ENCODE measurements around the gene GPR158.
"Not testable (repeated sequence)": the region's sequence is repeated elsewhere in the genome, so short reads cannot be mapped to it uniquely, and the experiment has no call there.

Gene GPR158, protein sequence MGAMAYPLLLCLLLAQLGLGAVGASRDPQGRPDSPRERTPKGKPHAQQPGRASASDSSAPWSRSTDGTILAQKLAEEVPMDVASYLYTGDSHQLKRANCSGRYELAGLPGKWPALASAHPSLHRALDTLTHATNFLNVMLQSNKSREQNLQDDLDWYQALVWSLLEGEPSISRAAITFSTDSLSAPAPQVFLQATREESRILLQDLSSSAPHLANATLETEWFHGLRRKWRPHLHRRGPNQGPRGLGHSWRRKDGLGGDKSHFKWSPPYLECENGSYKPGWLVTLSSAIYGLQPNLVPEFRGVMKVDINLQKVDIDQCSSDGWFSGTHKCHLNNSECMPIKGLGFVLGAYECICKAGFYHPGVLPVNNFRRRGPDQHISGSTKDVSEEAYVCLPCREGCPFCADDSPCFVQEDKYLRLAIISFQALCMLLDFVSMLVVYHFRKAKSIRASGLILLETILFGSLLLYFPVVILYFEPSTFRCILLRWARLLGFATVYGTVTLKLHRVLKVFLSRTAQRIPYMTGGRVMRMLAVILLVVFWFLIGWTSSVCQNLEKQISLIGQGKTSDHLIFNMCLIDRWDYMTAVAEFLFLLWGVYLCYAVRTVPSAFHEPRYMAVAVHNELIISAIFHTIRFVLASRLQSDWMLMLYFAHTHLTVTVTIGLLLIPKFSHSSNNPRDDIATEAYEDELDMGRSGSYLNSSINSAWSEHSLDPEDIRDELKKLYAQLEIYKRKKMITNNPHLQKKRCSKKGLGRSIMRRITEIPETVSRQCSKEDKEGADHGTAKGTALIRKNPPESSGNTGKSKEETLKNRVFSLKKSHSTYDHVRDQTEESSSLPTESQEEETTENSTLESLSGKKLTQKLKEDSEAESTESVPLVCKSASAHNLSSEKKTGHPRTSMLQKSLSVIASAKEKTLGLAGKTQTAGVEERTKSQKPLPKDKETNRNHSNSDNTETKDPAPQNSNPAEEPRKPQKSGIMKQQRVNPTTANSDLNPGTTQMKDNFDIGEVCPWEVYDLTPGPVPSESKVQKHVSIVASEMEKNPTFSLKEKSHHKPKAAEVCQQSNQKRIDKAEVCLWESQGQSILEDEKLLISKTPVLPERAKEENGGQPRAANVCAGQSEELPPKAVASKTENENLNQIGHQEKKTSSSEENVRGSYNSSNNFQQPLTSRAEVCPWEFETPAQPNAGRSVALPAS (N-terminal part only)

DNA sequence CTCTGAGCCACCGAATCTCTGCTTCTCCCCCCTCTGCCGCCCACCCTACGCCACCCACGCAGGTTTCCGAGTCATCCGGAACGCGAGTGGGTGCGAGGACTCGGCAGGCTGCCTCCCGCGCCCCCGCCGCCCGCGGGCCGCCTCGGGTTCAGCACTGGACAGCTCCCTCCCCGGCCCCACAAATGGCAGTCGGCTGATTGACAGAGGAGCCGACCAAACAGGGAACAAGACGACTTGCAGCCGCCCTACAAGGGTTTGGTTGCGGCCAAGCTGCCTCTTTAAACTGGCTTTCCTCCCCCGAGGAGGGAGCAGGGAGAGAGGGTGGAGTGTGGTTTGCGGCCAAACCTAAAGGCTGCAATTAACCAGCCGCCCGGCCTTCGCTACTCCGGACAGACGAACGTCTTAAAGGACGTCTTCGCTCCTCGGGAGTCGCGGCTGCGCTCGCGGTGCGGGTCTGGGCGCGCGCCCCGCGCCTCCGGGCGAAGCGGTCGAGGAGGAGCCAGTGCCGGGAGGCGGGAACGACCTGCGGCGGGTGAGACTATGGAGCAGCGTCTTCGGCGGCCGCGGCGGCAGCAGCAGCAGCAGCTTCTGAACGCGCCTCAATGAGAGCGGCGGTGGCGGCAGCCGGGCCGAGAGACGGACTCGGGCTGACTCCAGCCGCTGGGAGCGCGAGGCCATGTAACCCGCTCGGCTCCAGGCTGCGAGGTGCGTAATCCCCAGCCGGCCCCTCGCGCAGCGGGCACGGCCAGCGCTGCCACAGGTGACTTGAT is at the start of gene GPR158:
GPR158 (plus strand) TSS at position 541 of the 770 bp plus-strand sequence. CDS start 420 bp downstream, outside the sequence.
- peak; percentile 97 for DNase-seq (ENCODE audit: low spot score)

DNA sequence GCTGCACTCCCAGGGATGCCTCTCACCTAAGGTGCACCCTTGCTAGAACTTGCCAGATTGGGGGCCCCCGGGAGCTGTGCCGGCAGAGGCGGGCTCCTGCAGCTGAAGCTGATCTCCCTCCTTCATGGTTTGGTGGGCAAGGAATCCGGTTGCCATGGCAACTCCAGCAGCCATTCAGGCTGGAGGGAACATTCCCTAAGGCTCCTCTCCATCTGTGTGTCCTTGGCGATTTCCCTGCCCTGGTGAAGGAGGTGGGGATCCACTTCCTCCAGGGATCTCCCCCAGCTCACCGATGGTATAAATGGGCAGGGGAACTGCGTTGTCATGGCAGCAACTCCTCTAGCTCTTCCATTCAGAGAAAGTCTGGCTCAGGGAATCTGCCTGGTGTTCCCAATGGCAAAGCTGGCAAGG is 49.6 kb upstream of the GPR158 start:
- DNase-seq (ENCODE audit: low spot score): peak; percentile 59

DNA sequence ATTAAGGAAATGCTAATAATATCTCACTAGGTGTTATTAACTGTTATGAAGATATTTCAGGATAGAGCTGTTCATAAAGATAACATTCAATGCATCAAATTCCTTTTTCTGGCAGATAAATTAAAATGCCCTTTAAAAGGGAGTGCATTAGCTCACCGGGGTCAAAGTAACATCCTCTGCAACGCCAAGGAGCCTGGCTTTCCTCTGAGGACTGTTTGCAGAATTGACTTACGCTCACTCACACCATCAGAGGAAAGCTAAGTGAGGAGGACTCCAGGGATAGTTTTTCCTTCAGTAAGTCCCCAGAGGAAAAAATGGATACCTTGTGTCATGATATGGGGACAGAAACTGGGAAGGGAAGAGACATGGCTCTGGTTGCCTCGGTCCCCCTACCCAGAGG is 45.2 kb upstream of the GPR158 start:
- DNase-seq (ENCODE audit: low spot score): no peak

DNA sequence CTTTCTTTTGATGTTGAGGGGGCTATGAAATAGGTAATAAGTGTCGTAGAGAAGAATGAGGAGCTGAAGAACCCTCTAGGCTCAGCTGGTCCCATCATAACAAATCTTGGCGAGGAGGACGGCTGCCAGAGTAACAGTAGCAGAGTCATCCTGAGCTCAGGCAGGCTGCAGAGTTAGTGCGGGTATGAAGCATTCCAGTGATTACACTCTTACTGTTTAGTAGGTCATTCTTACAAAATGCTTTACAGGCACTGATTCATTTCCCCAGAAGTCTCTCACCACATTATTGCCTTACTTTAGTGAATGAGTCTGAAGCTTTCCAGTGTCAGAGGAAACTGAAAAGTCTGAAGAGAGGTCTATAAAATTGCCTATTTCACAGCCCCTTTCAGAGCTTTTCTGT is 43.9 kb upstream of the GPR158 start:
- DNase-seq (ENCODE audit: low spot score): no peak

DNA sequence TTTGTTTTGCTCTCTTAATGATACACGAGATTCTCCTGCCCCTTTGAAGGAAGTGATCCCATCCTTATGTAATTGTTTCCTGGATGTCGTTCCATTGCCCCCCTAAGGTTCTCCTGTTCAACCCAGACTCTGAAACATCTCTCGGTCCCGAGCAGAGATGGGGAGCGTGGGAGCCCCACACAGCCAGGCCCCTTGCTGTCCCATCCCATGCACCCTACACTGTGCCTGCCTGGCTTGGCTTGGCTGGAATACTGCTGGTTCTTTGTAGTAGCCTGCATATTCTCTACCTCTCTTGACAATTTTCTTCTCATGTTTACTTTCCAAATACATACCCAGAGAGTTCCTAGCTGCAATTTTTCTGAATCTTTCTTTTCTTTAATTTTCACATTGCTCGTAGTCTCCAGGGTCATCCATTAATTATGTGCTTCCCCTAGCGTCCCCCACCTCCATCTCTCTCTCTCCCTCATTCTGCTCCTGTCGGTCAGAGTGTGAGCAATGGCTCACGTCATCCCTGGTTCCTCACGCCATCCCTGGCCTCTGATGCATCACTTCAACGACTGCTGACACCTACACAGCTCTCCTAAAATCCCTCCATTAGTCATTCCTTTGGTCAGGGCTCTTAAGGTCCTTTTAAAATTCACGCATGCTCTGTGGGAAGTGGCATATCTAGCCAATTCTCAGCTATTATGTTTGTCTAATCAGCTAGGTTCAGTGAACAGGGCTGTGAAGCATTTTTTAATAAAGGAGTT is 32.5 kb upstream of the GPR158 start:
- no peak for DNase-seq (ENCODE audit: low spot score)

DNA sequence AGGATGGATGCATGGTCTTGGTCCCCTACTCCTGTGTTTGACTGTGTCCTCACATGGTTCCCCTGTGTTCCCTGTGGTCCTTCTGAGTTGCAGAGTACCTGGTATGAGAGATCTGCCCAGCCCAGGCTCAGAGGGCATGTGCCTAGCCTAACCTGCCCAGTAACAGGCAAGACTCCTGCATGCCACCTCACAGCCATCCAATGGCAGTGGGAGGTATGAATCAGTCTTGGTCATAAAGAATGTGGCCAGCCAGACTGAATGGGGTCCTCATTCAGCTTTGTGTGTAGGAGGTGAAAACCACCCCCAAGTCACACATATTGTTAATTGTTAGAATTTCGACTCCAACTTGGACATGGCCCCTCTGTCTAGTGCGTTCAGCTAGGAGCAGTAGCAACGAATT is 17.2 kb upstream of the GPR158 start:
- no peak for DNase-seq (ENCODE audit: low spot score)

DNA sequence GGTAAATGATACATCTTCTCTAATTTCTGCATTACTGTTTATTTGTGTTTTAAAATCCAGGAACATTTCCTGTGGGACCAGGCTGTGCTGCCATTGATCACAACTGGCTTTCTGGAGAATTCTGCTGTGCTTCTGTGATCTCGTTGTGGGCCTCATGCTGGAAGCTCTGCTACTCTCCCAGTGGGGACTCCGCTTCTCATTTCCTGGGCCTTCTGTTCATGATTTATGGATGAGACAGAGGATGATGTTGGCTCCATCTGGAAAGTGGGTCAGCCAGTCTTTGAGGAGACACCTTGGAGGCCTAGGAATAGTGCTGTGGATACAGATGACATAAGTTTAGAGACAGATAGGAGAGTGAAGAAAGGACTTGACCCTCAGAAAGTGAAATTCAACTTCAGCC is 15.2 kb upstream of the GPR158 start:
- DNase-seq (ENCODE audit: low spot score): peak; percentile 78

DNA sequence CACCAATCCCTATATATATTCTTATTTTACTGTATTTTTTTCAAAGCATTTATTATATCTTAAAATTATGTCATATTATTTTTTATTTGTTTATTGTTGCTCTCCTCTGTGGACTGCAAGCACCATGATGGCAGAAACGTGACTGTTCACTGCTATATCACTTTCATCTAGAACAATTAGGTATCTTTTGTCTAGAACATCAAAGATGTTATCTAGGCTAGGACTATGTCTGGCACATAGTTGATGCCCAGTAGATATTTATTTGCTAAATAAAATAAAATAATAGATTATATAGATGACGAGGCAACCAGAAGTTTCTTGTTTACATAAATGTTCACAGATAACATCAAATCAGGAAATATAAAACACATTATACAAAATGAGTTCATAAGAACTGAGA is 12.4 kb upstream of the GPR158 start:
- no peak for DNase-seq (ENCODE audit: low spot score)

DNA sequence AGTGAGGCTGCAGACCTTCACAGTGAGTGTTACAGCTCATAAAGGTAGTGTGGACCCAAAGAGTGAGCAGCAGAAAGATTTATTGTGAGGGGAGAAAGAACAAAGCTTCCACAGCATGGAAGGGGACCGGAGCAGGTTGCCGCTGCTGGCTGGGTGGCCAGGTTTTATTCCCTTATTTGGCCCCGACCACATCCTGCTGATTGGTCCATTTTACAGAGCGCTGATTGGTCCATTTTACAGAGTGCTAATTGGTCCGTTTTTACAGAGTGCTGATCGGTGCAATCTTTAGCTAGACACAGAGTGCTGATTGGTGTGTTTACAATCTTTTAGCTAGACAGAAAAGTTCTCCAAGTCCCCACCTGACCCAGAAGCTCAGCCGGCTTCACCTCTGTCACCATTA is 11.3 kb upstream of the GPR158 start:
- not testable (repeated sequence) for DNase-seq (ENCODE audit: low spot score)

DNA sequence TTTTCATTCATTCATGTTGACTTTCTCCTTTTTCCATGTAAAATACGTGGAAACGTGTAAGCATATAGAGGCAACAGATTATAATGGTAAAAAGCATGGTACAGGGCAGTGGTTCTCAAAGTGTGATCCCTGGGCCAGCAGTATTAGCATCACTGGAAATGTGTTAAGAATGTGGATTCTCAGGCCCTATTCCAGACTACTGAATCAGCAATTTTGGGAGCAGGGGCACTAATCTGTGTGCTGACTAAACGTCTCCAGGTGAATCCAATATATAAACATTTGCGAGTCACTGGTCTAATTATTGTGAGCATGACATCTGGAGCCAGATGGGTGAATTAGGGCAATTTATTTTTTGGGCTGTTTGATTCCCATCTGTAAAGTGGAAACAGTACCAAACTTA is 5.1 kb upstream of the GPR158 start:
- no peak for DNase-seq (ENCODE audit: low spot score)

DNA sequence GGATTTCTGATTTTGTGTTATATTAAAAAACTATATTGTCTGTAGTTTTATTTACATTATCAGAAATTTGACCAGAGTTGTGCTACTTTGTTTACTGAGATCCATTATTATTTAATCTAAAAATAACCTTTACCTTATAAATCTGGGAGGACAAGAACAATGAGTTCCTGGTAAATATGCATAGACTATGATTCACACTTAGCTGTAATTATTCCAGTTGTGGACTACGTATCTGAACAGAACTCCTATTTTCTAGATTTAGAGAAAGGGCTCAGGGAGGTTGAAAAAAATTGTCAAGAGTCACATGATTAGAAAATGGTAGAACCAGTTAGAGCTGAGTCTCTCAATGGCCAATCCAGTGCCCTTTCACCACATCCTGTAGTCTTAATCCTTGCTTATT is 4.2 kb upstream of the GPR158 start:
- DNase-seq (ENCODE audit: low spot score): no peak

DNA sequence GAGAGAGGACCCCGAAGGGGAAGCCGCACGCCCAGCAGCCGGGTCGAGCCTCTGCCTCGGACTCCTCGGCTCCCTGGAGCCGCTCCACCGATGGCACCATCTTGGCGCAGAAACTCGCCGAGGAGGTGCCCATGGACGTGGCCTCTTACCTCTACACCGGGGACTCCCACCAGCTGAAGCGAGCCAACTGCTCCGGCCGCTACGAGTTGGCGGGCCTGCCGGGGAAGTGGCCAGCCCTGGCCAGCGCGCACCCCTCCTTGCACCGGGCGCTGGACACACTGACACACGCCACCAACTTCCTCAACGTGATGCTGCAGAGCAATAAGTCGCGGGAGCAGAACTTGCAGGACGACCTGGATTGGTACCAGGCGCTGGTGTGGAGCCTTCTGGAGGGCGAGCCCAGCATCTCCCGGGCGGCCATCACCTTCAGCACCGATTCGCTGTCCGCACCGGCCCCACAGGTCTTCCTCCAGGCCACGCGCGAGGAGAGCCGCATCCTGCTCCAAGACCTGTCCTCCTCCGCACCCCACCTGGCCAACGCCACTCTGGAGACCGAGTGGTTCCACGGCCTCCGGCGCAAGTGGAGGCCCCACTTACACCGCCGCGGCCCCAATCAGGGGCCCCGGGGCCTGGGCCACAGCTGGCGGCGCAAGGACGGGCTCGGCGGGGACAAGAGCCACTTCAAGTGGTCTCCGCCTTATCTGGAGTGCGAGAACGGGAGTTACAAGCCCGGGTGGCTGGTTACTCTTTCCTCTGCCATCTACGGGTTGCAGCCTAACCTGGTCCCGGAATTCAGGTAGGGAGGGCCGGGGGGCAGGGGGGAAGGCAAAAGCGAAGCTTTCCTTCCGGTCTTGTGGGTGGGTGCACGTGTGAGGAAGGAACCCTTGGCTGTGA is 973 bp downstream of the GPR158 start:
- DNase-seq (ENCODE audit: low spot score): peak; percentile 46

DNA sequence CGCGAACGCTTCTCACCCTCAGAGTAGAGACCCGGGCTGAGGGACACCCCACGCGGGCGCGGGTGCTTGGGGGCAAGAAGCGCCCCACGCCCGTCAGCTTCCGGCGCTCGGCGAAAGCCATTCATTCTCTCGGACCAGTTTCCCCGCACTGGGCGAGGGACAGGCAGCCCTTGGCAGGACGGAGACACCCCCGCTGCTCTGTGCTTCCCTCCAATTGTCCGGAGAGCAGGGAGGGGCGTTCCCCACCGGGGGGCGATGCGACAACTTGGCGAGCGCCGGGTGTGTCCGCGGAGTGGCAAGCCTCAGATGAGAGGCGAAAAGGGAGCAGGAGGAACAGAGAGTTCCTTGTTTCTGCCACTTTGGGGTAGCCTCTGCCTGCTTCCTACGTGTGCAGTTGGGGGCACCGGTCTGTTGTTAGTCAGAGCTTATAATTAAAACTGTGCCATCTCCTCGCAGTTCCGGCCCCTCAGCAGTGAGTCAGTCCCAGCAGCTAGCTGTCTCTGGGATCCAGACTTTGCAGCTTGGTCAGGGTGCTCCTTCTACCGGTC is 1.7 kb downstream of the GPR158 start:
- DNase-seq (ENCODE audit: low spot score): peak; percentile 44

DNA sequence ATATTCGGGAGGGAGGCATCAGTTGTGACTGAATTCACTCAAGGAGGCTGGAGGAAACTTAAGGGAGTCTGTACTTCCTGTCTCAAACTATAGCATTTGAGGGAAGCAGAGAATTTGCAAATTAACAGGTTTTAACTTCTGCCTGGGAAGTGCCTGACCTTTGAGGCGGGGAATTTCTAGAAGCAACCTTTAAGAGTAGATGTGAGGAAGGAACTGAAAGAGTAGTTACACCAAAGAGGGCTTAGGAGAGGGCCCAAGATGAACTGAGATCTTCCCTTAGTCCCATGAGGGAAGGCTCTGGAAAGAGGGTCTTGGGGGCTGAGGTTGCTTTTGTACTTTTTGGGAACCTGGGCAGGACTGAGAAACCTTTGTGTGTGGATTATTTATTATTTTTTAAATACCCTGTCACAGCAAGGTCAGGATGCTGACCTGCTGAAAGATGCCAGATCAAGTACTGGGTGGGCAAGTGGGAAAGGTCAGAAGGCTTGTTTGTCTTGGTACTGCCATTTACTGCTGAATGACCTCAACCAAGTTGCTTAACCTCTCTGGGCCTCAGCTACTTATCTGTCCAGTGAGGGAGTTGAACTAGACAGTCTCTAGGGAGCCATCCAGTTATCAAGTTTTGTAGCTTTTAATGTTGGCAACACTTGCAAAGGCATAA is 2.4 kb downstream of the GPR158 start:
- no peak for DNase-seq (ENCODE audit: low spot score)

DNA sequence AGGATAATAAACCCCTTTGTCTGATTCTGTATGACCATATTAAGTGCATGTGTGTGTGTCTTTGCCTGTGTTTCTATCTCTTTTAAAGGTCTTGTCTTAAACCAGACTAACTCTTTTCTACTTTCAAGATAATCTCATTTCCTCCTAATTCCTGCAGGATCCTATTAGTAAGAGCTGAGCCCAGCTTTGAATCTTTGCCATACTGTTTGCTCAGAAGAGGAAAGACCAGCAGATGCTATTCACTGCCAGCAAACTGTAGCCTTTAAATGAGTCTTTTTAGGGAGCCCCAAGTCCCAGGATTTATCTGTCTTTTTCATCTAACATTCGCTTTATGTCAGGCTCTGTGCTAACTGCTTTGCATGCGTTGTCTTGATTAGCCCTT is 2.9 kb downstream of the GPR158 start:
- DNase-seq (ENCODE audit: low spot score): peak; percentile 65

DNA sequence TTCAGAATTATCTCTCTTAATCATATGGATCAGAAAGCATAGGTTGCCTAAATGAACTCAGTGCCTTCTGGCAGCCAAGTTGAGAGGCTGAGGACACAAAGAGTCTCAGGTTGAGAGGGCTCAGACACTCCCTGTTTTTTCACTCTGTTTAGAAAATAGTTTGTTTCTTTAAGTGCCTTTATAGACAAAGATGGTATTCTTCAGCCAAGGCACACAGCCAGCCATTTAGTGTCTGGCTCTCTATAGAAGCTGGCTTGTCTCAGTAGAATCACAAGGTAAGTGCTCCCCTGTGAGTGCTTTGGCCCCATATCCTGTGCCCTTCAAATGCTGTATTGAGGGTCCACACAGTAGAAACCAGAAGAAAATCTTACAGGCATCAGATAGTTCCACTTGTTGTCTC is 3.6 kb downstream of the GPR158 start:
- no peak for DNase-seq (ENCODE audit: low spot score)

DNA sequence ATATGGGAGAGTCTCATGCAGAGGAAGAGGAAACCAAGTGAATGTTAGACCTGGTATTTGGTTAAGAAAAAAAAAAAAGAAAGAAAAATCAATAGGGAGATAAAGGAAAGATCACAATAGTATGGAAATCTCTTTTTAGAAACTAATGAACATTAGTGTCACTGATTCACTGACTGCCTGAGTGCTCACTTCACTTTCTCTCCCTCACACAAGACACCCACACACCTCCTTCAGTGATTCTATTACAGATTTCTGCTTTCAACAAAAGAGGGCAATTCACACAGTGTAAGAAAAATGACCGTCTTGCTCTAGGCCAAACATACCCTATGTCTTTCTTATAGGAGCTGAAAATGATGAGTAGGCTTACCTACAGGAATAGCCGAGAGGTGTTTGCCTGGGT is 6.0 kb downstream of the GPR158 start:
- no peak for DNase-seq (ENCODE audit: low spot score)

DNA sequence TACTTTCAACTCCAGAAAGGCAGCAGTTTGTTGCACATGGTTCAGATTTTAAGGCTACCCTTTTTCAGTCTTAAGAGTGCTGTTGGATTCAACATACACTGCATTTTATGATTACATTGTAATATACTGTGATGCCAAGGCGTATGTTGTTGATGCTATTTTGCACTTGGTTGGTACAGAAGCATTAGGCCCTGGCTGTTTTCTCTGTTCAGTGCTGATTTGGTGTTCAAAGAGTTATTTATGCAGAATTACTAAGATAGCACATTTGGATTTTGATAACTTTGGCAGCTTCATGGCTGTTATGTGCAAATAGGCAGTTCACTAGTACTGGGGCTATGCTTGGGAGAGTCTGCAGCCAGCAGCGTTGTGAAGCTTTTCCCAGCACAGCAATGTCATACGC is 7.8 kb downstream of the GPR158 start:
- no peak for DNase-seq (ENCODE audit: low spot score)

All from cerebellar cortex (tissue), 1 donor.